HepG2 (cell line): ENCODE data around the gene HEPACAM2. TPM values are rescaled to one million over a fixed set of nuclear protein-coding genes. Genes with fewer than 3 reads are reported as not detected.

Experiments used
- ATAC-seq: fragments of 200-7000 bp; cut with Tn5 transposase; 3 replicates; pipeline ENCODE4 v1.9.1; 2020; ENCODE audit warnings: mild to moderate bottlenecking, moderate library complexity
- BruUV-seq: library from RNA; stranded (reverse); fragments of 400-500 nt; replicated peaks from 2 replicates; lab custom pipeline; 2021; lab: Mats Ljungman, UMichigan
- CTCF ChIA-PET: fragments of 300-600 bp; formaldehyde crosslinking; extraction: SDS; loops from one replicate; lab custom pipeline; 2021; ENCODE audit warnings: low total read pairs, inconsistent platforms, low intra/inter-chr PET ratio; lab: Yijun Ruan, JAX
- POLR2A ChIA-PET: fragments of 350-600 bp; sonication (Branson Sonifier 250); formaldehyde crosslinking; loops from one replicate; lab custom pipeline; 2020; ENCODE audit warnings: antibody characterized with exemption, inconsistent platforms; lab: Yijun Ruan, JAX
- DNase-seq: peaks from one replicate; pipeline ENCODE4 v3.0.0-alpha.2; 2015; ENCODE audit warnings: low spot score
- FAIRE-seq: peaks from 3 replicates; lab custom pipeline; 2011; peaks lifted over from hg19 to GRCh38; lab: Jason Lieb, UNC
- H2AFZ ChIP-seq: one replicate; pipeline ENCODE4 v1.6.1; 2011; ENCODE audit warnings: low read length, inconsistent platforms
- H3K27ac ChIP-seq: fragments of 300-600 bp; 3 replicates; pipeline ENCODE4 v1.8.0; 2011; ENCODE audit warnings: mixed run types, mild to moderate bottlenecking, mixed read lengths, low read length, inconsistent platforms; ENCODE audit not compliant: insufficient read depth; ENCODE audit errors: extremely low read length
- H3K27me3 ChIP-seq, 2 experiments: fragments of 200-600 bp in 1 of 2; 2 replicates in 1 of 2; 3 replicates in 1 of 2; pipeline versions ENCODE4 v1.6.0 to v1.8.0; 2011; ENCODE audit warnings: low read length in 2 of 2, mild to moderate bottlenecking in 2 of 2, moderate library complexity in 2 of 2, inconsistent platforms in 1 of 2; ENCODE audit not compliant: insufficient read depth in 2 of 2, control insufficient read depth in 1 of 2
- H3K36me3 ChIP-seq, 2 experiments: fragments of 200-600 bp in 1 of 2; replicated peaks in 1 of 2; 2 replicates in 1 of 2; 3 replicates in 1 of 2; pipeline versions ENCODE4 v1.5.1 to v1.8.0; 2011; ENCODE audit warnings: low read length in 2 of 2, inconsistent platforms in 1 of 2; ENCODE audit not compliant: insufficient read depth in 2 of 2, control insufficient read depth in 1 of 2
- H3K4me1 ChIP-seq: 2 replicates; pipeline ENCODE4 v1.5.1; 2012; ENCODE audit warnings: low read length, inconsistent platforms; ENCODE audit not compliant: insufficient read depth
- H3K4me2 ChIP-seq: 2 replicates; pipeline ENCODE4 v1.6.0; 2011; ENCODE audit warnings: low read depth, low read length, inconsistent platforms
- H3K4me3 ChIP-seq, 3 experiments: fragments of 200-600 bp in 1 of 3; sonication (generic), shearing (Covaris generic) in 1 of 3; replicated peaks in 1 of 3; 2 replicates each; pipeline ENCODE4 v1.5.1; 2011 to 2016; ENCODE audit warnings: low read length in 3 of 3, inconsistent platforms in 2 of 3, low read depth in 2 of 3, mild to moderate bottlenecking in 2 of 3, control low read depth in 1 of 3, mixed read lengths in 1 of 3; ENCODE audit not compliant: insufficient read depth in 1 of 3
- H3K79me2 ChIP-seq: one replicate; pipeline ENCODE4 v1.6.1; 2011; ENCODE audit warnings: low read length, inconsistent platforms; ENCODE audit not compliant: insufficient read depth
- H3K9ac ChIP-seq: 2 replicates; pipeline ENCODE4 v1.6.0; 2011; ENCODE audit warnings: mild to moderate bottlenecking, low read depth, low read length, inconsistent platforms; ENCODE audit not compliant: insufficient read depth
- H3K9me3 ChIP-seq: 2 replicates; pipeline ENCODE4 v1.5.1; 2012; ENCODE audit warnings: mild to moderate bottlenecking, low read length
- H4K20me1 ChIP-seq: 2 replicates; pipeline ENCODE4 v1.6.0; 2011; ENCODE audit warnings: inconsistent platforms, mild to moderate bottlenecking, low read length, moderate library complexity; ENCODE audit not compliant: insufficient read depth
- ZBTB40 ChIP-seq, 2 experiments: fragments of 450-650 bp in 1 of 2; sonication (generic) in 1 of 2; formaldehyde crosslinking in 1 of 2; IDR thresholded peaks; 2 replicates each; pipeline versions ENCODE4 v1.6.1 to v1.8.0; 2016 to 2022; ENCODE audit warnings: antibody characterized with exemption in 1 of 2, mild to moderate bottlenecking in 1 of 2, missing genetic modification reagents in 1 of 2
- ZNF430 ChIP-seq: sonication (generic); formaldehyde crosslinking; IDR thresholded peaks from 2 replicates; pipeline ENCODE4 v1.9.0; 2021; ENCODE audit warnings: mild to moderate bottlenecking, missing genetic modification reagents
- WGBS: methylation state at CpG from one replicate; pipeline ENCODE4 v1.1.6; 2017; ENCODE audit warnings: low lambda C conversion rate; 5-methylcytosine and 5-hydroxymethylcytosine counted together
- in situ Hi-C: cut with HindIII; loops from 2 replicates; pipeline ENCODE4 v1.10.0; 2017; ENCODE audit warnings: low pct_unique_long_range_greater_than_20kb; ENCODE audit not compliant: extremely low pct_ligation_motif_present
- intact Hi-C: fragments of 100-400 bp; cut with micrococcal nuclease; formaldehyde crosslinking; loops from one replicate; pipeline ENCODE4 v1.10.0; 2022; ENCODE audit not compliant: unreplicated experiment
- polyA plus RNA-seq, 8 experiments: library from polyadenylated mRNA; depleted of rRNA in 3 of 8; stranded (reverse) in 7 of 8; unstranded in 1 of 8; fragments of >200 nt; fragmentation: Illumina TruSeq in 4 of 8; extraction: Trizol in 4 of 8; gene quantifications; 2 replicates each; pipeline versions ENCODE4 v1.2.1 to v1.2.3, GENCODE V29; 2011 to 2016; ENCODE audit warnings: low read depth in 4 of 8, missing spikeins in 1 of 8, mixed read lengths in 1 of 8; ENCODE audit not compliant: insufficient read depth in 1 of 8
- total RNA-seq, 5 experiments: library from RNA; depleted of rRNA; stranded (reverse); fragments of >200 nt; fragmentation: Illumina TruSeq; extraction: Trizol; gene quantifications; 2 replicates each; pipeline ENCODE4 v1.2.3, GENCODE V29; 2016; ENCODE audit warnings: low read depth in 1 of 5

HEPACAM2 gene
- total and polyA plus RNA-seq, 2 of the 13 experiments (the other 11 are each of a cell fraction or from before 2014, with no cell fraction given) = not detected

GRCh38 chr7:93265220-93265619, 39.0 kb upstream of the HEPACAM2 start:
- Histone ChIP-seq H3K4me3 (no peak overlapping the region), H3K27me3 (no peaks in the 10 kb centered on the region), H3K9ac (no peak overlapping the region), H3K4me1 (peaks cover 6% of the 10 kb centered on the region; the same call in 1 of the 2 replicates), H3K4me2 (0 out of 2 replicates have a peak overlapping the region, but pooled peaks have one; percentile 5), H4K20me1 (no peaks in the 10 kb centered on the region), H3K79me2 (no peaks in the 10 kb centered on the region), H3K9me3 (no peaks in the 10 kb centered on the region), H2AFZ (no peak overlapping the region), H3K27ac (no peak overlapping the region), H3K36me3 (no peaks in the 10 kb centered on the region; a peak in 1 of 5 replicates)
- in situ Hi-C loops (no loop called here), intact Hi-C loops (no loop called here)
- CTCF ChIA-PET = no interaction called here
- FAIRE-seq = no peak
- WGBS = 51% methylated on average over 4 of the region's 4 CpGs
- no peak for TF ChIP-seq ZNF430 (CRISPR knock-in tag)
- peak; percentile 70 for TF ChIP-seq ZBTB40 (IDR thresholded peaks at IDR 0.05)
- TF ChIP-seq ZBTB40 (CRISPR knock-in tag; IDR thresholded peaks at IDR 0.05) = peak; percentile 77; the same call in 1 of the 2 replicates
- peak; percentile 25 for DNase-seq
- POLR2A ChIA-PET = no interaction called here
- no peak for ATAC-seq
- no TSS peak for BruUV-seq
